Measurements from ENCODE around the gene RBMS3. TPM values are rescaled to one million over a fixed set of nuclear protein-coding genes. Genes with fewer than 3 reads are reported as not detected.

RBMS3 gene
- total RNA-seq, 4 donors from 2014 or later: 116 to 171 (median 152) TPM

- intact Hi-C loops (cut with DNase I): no loop called here
- H3K9me3 ChIP-seq: no peaks in the 10 kb centered on the region
- H3K4me1 ChIP-seq: no peaks in the 10 kb centered on the region
- H3K27ac ChIP-seq: no peak overlapping the region
- no peaks in the 10 kb centered on the region for H3K27me3 ChIP-seq
- TF ChIP-seq POLR2A (IDR thresholded peaks at IDR 0.05): no peak
- TF ChIP-seq CTCF (IDR thresholded peaks at IDR 0.05): no peak
- no peak for DNase-seq
- no peaks in the 10 kb centered on the region for H3K36me3 ChIP-seq
- 52 to 100% methylated on average over 1 of the region's 1 CpG for WGBS, 2 donors
- no peak overlapping the region for H3K4me3 ChIP-seq (replicated peaks in 1 of 3)
Measured at GRCh38 chr3:29852767-29853166, 571.9 kb downstream of the RBMS3 start.

GRCh38 chr3:29853841-29854397, 573.0 kb downstream of the RBMS3 start:
- Histone ChIP-seq H3K27me3 (no peaks in the 10 kb centered on the region), H3K4me3 (replicated peaks in 1 of 3) (no peak overlapping the region), H3K9me3 (no peaks in the 10 kb centered on the region), H3K4me1 (no peaks in the 10 kb centered on the region), H3K36me3 (no peaks in the 10 kb centered on the region), H3K27ac (no peak overlapping the region)
- intact Hi-C loops (cut with DNase I): no loop called here
- DNase-seq: no peak
- WGBS, 2 donors: 88 to 92% methylated on average over 7 of the region's 7 CpGs
- TF ChIP-seq POLR2A (IDR thresholded peaks at IDR 0.05) (no peak), CTCF (IDR thresholded peaks at IDR 0.05) (no peak)

GRCh38 chr3:29854821-29855220, 574.0 kb downstream of the RBMS3 start:
- Histone ChIP-seq H3K27ac (no peak overlapping the region), H3K9me3 (no peaks in the 10 kb centered on the region), H3K4me1 (no peaks in the 10 kb centered on the region), H3K36me3 (no peaks in the 10 kb centered on the region), H3K4me3 (replicated peaks in 1 of 3) (no peak overlapping the region), H3K27me3 (no peaks in the 10 kb centered on the region)
- TF ChIP-seq CTCF (IDR thresholded peaks at IDR 0.05): no peak
- no peak for TF ChIP-seq POLR2A (IDR thresholded peaks at IDR 0.05)
- no peak for DNase-seq
- intact Hi-C loops (cut with DNase I): no loop called here

- Histone ChIP-seq H3K27ac (no peak overlapping the region), H3K9me3 (no peaks in the 10 kb centered on the region), H3K4me1 (no peaks in the 10 kb centered on the region), H3K36me3 (no peaks in the 10 kb centered on the region), H3K27me3 (no peaks in the 10 kb centered on the region), H3K4me3 (replicated peaks in 1 of 3) (no peak overlapping the region)
- WGBS, 2 donors: 76 to 86% methylated on average over 1 of the region's 1 CpG
- intact Hi-C loops (cut with DNase I): no loop called here
- TF ChIP-seq CTCF (IDR thresholded peaks at IDR 0.05) (no peak), POLR2A (IDR thresholded peaks at IDR 0.05) (no peak)
- no peak for DNase-seq
Measured at GRCh38 chr3:29859726-29860270, 578.9 kb downstream of the RBMS3 start.

- WGBS, 2 donors: 79 to 88% methylated on average over 1 of the region's 1 CpG
- no peak for DNase-seq
- no peaks in the 10 kb centered on the region for H3K27me3 ChIP-seq
- intact Hi-C loops (cut with DNase I): no loop called here
- H3K27ac ChIP-seq: no peak overlapping the region
- no peaks in the 10 kb centered on the region for H3K36me3 ChIP-seq
- no peak for TF ChIP-seq CTCF (IDR thresholded peaks at IDR 0.05)
- TF ChIP-seq POLR2A (IDR thresholded peaks at IDR 0.05): no peak
- H3K9me3 ChIP-seq: no peaks in the 10 kb centered on the region
- H3K4me1 ChIP-seq: peaks cover 0 to 11% of the 10 kb centered on the region in 2 donors
- no peak overlapping the region for H3K4me3 ChIP-seq (replicated peaks in 1 of 3)
Measured at GRCh38 chr3:29864809-29865208, 583.9 kb downstream of the RBMS3 start.

All from thyroid gland (tissue), 4 donors.